ENCODE measurements around the gene DDX60.

DNA sequence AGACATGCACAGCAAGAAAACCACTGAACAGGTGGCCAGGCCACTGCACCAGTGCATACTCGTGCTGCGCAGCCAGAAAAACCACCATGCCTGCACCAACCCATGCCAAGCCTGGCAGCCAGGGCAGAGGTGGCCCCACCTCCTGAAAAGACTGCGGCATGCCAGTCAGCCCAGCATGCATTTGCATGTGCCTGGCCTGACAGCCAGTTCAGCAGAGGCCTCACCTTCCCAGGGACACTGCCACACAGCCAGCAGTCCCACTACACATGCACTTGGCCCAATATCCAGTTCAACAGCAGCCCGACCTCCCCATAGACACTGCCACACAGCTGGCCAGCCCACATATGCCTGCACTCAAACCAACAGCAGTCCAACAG, 43.5 kb upstream of the DDX60 start:
- TF ChIP-seq L3MBTL2 (conservative IDR thresholded peaks at IDR 0.05) (no peak), NFRKB (IDR thresholded peaks at IDR 0.05) (no peak), ZNF384 (IDR thresholded peaks at IDR 0.05) (no peak), BHLHE40 (IDR thresholded peaks at IDR 0.05; ENCODE audit: borderline replicate concordance) (no peak), TARDBP (IDR thresholded peaks at IDR 0.05) (no peak), SUZ12 (IDR thresholded peaks at IDR 0.05) (no peak), SP1 (IDR thresholded peaks at IDR 0.05) (no peak)
